B cell (primary cell): Measurements from ENCODE around the gene FBXL14. TPM values are rescaled to one million over a fixed set of nuclear protein-coding genes. Genes with fewer than 3 reads are reported as not detected.

ENCODE experiments used
- ATAC-seq: fragments of 200-7000 bp; cut with Tn5 transposase; one replicate; pipeline ENCODE4 v1.10.0; 2021; ENCODE audit warnings: low read depth, mild to moderate bottlenecking, moderate number of reproducible peaks, moderate library complexity
- CTCF ChIA-PET: fragments of 350-600 bp; sonication (Branson Sonifier 250); formaldehyde crosslinking; loops from one replicate; lab custom pipeline; 2021; ENCODE audit warnings: antibody characterized with exemption, inconsistent platforms; lab: Charles Lee
- POLR2A ChIA-PET: fragments of 350-600 bp; sonication (Branson Sonifier 250); formaldehyde crosslinking; loops from one replicate; lab custom pipeline; 2021; ENCODE audit warnings: antibody characterized with exemption; lab: Charles Lee
- DNase-seq: peaks from one replicate; pipeline ENCODE4 v3.0.0; 2013
- H2AFZ ChIP-seq: 2 replicates; pipeline ENCODE4 v1.6.1; 2012; ENCODE audit warnings: mild to moderate bottlenecking, low read depth, low read length; ENCODE audit not compliant: insufficient read depth, poor library complexity, severe bottlenecking
- H3K27ac ChIP-seq, 2 donors: 1 replicate in 1 of 2; 2 replicates in 1 of 2; pipeline ENCODE4 v1.5.1; 2012 to 2013; ENCODE audit warnings: low read length in 2 of 2, mild to moderate bottlenecking in 2 of 2, moderate library complexity in 1 of 2
- H3K27me3 ChIP-seq, 4 experiments: fragments of 200-600 bp in 1 of 4; sonication (generic) in 1 of 4; replicated peaks in 1 of 4; 1 replicate in 2 of 4; 2 replicates in 2 of 4; pipeline versions ENCODE4 v1.6.1 to v1.7.0; 2013 to 2016; ENCODE audit warnings: low read length in 3 of 4, mild to moderate bottlenecking in 2 of 4, mixed read lengths in 1 of 4, moderate library complexity in 1 of 4; ENCODE audit not compliant: insufficient read depth in 4 of 4, control insufficient read depth in 3 of 4; ENCODE audit errors: control extremely low read depth in 1 of 4
- H3K36me3 ChIP-seq, 2 experiments: replicated peaks in 1 of 2; 1 replicate in 1 of 2; 2 replicates in 1 of 2; pipeline versions ENCODE4 v1.6.1 to v1.7.1; 2013; ENCODE audit warnings: low read length in 1 of 2; ENCODE audit not compliant: insufficient read depth in 2 of 2, control insufficient read depth in 1 of 2; ENCODE audit errors: control extremely low read depth in 1 of 2, extremely low read depth in 1 of 2
- H3K4me1 ChIP-seq, 2 donors: fragments of 200-600 bp in 1 of 2; sonication (generic) in 1 of 2; 1 replicate in 1 of 2; 2 replicates in 1 of 2; pipeline versions ENCODE4 v1.5.1 to v1.6.1; 2013 to 2017; ENCODE audit warnings: low read length in 2 of 2; ENCODE audit not compliant: control insufficient read depth in 2 of 2, insufficient read depth in 2 of 2
- H3K4me2 ChIP-seq: replicated peaks from 2 replicates; pipeline ENCODE3; 2012; ENCODE audit warnings: mild to moderate bottlenecking, low read depth, low read length; ENCODE audit not compliant: poor library complexity, severe bottlenecking
- H3K4me3 ChIP-seq, 5 experiments: fragments of 200-600 bp in 1 of 5; sonication (generic) in 1 of 5; 1 replicate in 3 of 5; 2 replicates in 2 of 5; pipeline versions ENCODE4 v1.5.1 to v1.7.0; 2011 to 2016; ENCODE audit warnings: low read length in 4 of 5, mild to moderate bottlenecking in 4 of 5, low read depth in 2 of 5, control low read depth in 1 of 5, moderate library complexity in 1 of 5; ENCODE audit not compliant: insufficient read depth in 1 of 5; ENCODE audit errors: control extremely low read depth in 1 of 5, extremely low read depth in 1 of 5
- H3K79me2 ChIP-seq: fragments of 200-600 bp; sonication (generic); one replicate; pipeline ENCODE4 v1.6.0; 2016; ENCODE audit warnings: low read length; ENCODE audit not compliant: control insufficient read depth, insufficient read depth
- H3K9ac ChIP-seq: fragments of 200-600 bp; sonication (generic); 2 replicates; pipeline ENCODE4 v1.6.1; 2017; ENCODE audit warnings: mild to moderate bottlenecking, low read length, moderate library complexity
- H3K9me3 ChIP-seq, 3 donors: one replicate each; pipeline versions ENCODE4 v1.6.1 to v1.7.1; 2013; ENCODE audit warnings: low read length in 2 of 3; ENCODE audit not compliant: control insufficient read depth in 2 of 3, insufficient read depth in 1 of 3; ENCODE audit errors: control extremely low read depth in 1 of 3
- H4K20me1 ChIP-seq: 2 replicates; pipeline ENCODE4 v1.6.0; 2012; ENCODE audit warnings: mild to moderate bottlenecking, low read length; ENCODE audit not compliant: insufficient read depth, control insufficient read depth, poor library complexity, severe bottlenecking
- H3K27ac Mint-ChIP-seq: one replicate; pipeline ENCODE4 v1.8.0; 2021; ENCODE audit warnings: mixed read lengths
- H3K27me3 Mint-ChIP-seq: one replicate; pipeline ENCODE4 v1.8.0; 2021; ENCODE audit warnings: mixed read lengths
- H3K4me1 Mint-ChIP-seq: one replicate; pipeline ENCODE4 v1.8.0; 2021; ENCODE audit warnings: mixed read lengths
- H3K4me3 Mint-ChIP-seq: one replicate; pipeline ENCODE4 v1.8.0; 2021; ENCODE audit warnings: mixed read lengths
- H3K9me3 Mint-ChIP-seq: one replicate; pipeline ENCODE4 v1.8.0; 2022; ENCODE audit warnings: mixed read lengths; ENCODE audit not compliant: insufficient read depth
- CTCF ChIP-seq: fragments of 200-600 bp; IDR thresholded peaks from one replicate; pipeline ENCODE4 v1.8.0; 2022; ENCODE audit warnings: antibody characterized with exemption, mild to moderate bottlenecking
- EZH2 ChIP-seq: IDR thresholded peaks from 2 replicates; pipeline ENCODE4 v1.6.1; 2012; ENCODE audit warnings: borderline replicate concordance, low read depth, mild to moderate bottlenecking, moderate library complexity, low read length; ENCODE audit not compliant: insufficient read depth, poor library complexity, severe bottlenecking
- WGBS: methylation state at CpG from one replicate; pipeline ENCODE4 v1.1.5; 2013; ENCODE audit warnings: missing lambda C conversion rate; ENCODE audit not compliant: insufficient coverage; 5-methylcytosine and 5-hydroxymethylcytosine counted together
- intact Hi-C: fragments of 100-400 bp; cut with micrococcal nuclease; formaldehyde crosslinking; loops from one replicate; pipeline ENCODE4 v1.10.0; 2022
- polyA plus RNA-seq: library from polyadenylated mRNA; depleted of rRNA; stranded (reverse); fragments of >200 nt; gene quantifications from 2 replicates; pipeline ENCODE4 v1.2.3, GENCODE V29; 2012
- total RNA-seq, 2 donors: library from RNA; stranded (reverse); fragments of 120-200 nt in 1 of 2; gene quantifications; 1 replicate in 1 of 2; 2 replicates in 1 of 2; pipeline versions ENCODE4 v1.2.3 to v1.2.4, GENCODE V29; 2013 to 2022

Gene FBXL14
- total and polyA plus RNA-seq, 2 donors (not counting 1 experiment from before 2014, with no cell fraction given) = 21.6 to 37.3 TPM

GRCh38 chr12:1639538-1639937, 45.2 kb upstream of the FBXL14 start:
- POLR2A ChIA-PET = no interaction called here
- H3K27ac Mint-ChIP-seq = no peak overlapping the region
- H3K9me3 Mint-ChIP-seq = no peaks in the 10 kb centered on the region

DNA sequence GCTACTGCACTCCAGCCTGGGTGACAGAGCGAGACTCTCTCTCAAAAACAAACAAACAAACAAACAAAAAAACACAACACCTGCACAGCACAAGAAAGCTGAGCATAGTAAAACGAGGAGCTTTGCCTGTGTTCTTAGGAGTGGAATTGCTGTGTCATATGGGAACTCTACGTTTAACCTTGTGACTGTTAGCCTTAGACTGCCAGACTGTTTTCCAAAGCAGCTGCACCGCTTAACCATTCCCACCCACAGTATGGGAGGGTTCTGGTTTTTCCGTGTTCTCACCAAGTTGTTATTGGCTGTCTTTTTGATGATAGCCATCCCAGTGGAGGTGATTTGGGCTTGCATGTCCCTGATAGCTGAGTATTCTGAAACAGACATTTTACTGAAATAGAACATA, 43.8 kb upstream of the FBXL14 start:
- TF ChIP-seq EZH2 (no peak), CTCF (no peak)
- Histone ChIP-seq H4K20me1 (no peaks in the 10 kb centered on the region), H3K27me3 (peaks cover 0 to 19% (median 8%) of the 10 kb centered on the region in 4 experiments), H3K4me2 (no peak overlapping the region), H2AFZ (no peak overlapping the region), H3K9ac (no peak overlapping the region), H3K4me1 (no peaks in the 10 kb centered on the region), H3K9me3 (no peaks in the 10 kb centered on the region), H3K4me3 (no peak overlapping the region), H3K27ac (no peak overlapping the region), H3K79me2 (no peaks in the 10 kb centered on the region), H3K36me3 (no peaks in the 10 kb centered on the region)
- WGBS = 10% methylated on average over 2 of the region's 5 CpGs
- no peak for ATAC-seq
- no peaks in the 10 kb centered on the region for H3K9me3 Mint-ChIP-seq
- ChIA-PET CTCF (interaction anchor here (0.9 to 2.2 kb wide), 3 partner anchors 33 to 302 kb away, joined by 3 to 11 read pairs (median 4); no protein-coding TSS in a partner anchor), POLR2A (no interaction called here)
- no peak overlapping the region for H3K27ac Mint-ChIP-seq
- peaks cover 20% of the 10 kb centered on the region for H3K27me3 Mint-ChIP-seq
- intact Hi-C loops = no loop called here
- DNase-seq = no peak
- no peak overlapping the region for H3K4me3 Mint-ChIP-seq
- peaks cover 3% of the 10 kb centered on the region for H3K4me1 Mint-ChIP-seq

More at GRCh38 chr12:1639538-1639937, 45.2 kb upstream of the FBXL14 start:
- H4K20me1 ChIP-seq = no peaks in the 10 kb centered on the region
- H3K27me3 ChIP-seq = peaks cover 0 to 8% (median under 1%) of the 10 kb centered on the region in 4 experiments
- H3K4me1 ChIP-seq = no peaks in the 10 kb centered on the region
- no peak for TF ChIP-seq EZH2
- no peak for TF ChIP-seq CTCF
- no peaks in the 10 kb centered on the region for H3K36me3 ChIP-seq
- no peak overlapping the region for H3K27ac ChIP-seq
- intact Hi-C loops = no loop called here
- no peak overlapping the region for H3K4me2 ChIP-seq
- no peak overlapping the region for H3K4me3 ChIP-seq
- 95% methylated on average over 40 of the region's 40 CpGs for WGBS
- H3K9ac ChIP-seq = no peak overlapping the region
- H3K4me1 Mint-ChIP-seq = peaks cover 2% of the 10 kb centered on the region
- peaks cover 12% of the 10 kb centered on the region for H3K27me3 Mint-ChIP-seq
- CTCF ChIA-PET = interaction anchor here (0.9 kb wide), 1 partner anchor 51 kb away, joined by 3 read pairs; the partner anchor contains the start of gene ADIPOR2
- DNase-seq (no peak), ATAC-seq (no peak)
- H3K4me3 Mint-ChIP-seq = no peak overlapping the region
- no peaks in the 10 kb centered on the region for H3K79me2 ChIP-seq
- H2AFZ ChIP-seq = no peak overlapping the region
- H3K9me3 ChIP-seq = no peaks in the 10 kb centered on the region
